Right lobe of liver (tissue), 6 donors: ENCODE results near the gene EDC4. TPM values are rescaled to one million over a fixed set of nuclear protein-coding genes. Genes with fewer than 3 reads are reported as not detected.

Experiments used
- ATAC-seq, 4 donors: fragments of 200-7000 bp; cut with Tn5 transposase; one replicate each; pipeline ENCODE4 v1.9.1; 2020; ENCODE audit warnings: mild to moderate bottlenecking in 4 of 4, moderate library complexity in 4 of 4
- DNase-seq, 3 donors: peaks; one replicate each; pipeline ENCODE4 v3.0.0-alpha.2; 2020
- H3K27ac ChIP-seq, 3 donors: fragments of 200-600 bp; one replicate each; pipeline ENCODE4 v1.8.0; 2022
- H3K27me3 ChIP-seq, 2 donors: fragments of 200-600 bp; one replicate each; pipeline ENCODE4 v1.8.0; 2022
- H3K36me3 ChIP-seq, 4 donors: fragments of 200-600 bp; sonication (generic) in 1 of 4; one replicate each; pipeline versions ENCODE4 v1.5.1 to v1.8.0; 2017 to 2022; ENCODE audit warnings: control low read depth in 1 of 4
- H3K4me1 ChIP-seq, 4 donors: fragments of 200-600 bp; sonication (generic) in 1 of 4; one replicate each; pipeline versions ENCODE4 v1.5.1 to v1.8.0; 2017 to 2022; ENCODE audit warnings: control low read depth in 1 of 4
- H3K4me3 ChIP-seq, 3 donors: fragments of 200-600 bp; one replicate each; pipeline ENCODE4 v1.8.0; 2022
- H3K9me3 ChIP-seq, 4 donors: fragments of 200-600 bp; sonication (generic) in 1 of 4; one replicate each; pipeline versions ENCODE4 v1.5.1 to v1.8.0; 2017 to 2022; ENCODE audit warnings: control low read depth in 1 of 4
- POLR2A ChIP-seq: fragments of 450-650 bp; IDR thresholded peaks from one replicate; pipeline ENCODE4 v1.6.1; 2017; ENCODE audit warnings: antibody characterized with exemption, mild to moderate bottlenecking
- WGBS: methylation state at CpG from one replicate; pipeline ENCODE4 v1.1.6; 2018; ENCODE audit warnings: low coverage, low lambda C conversion rate; ENCODE audit not compliant: insufficient coverage; ENCODE audit errors: missing lambda C conversion rate; 5-methylcytosine and 5-hydroxymethylcytosine counted together
- intact Hi-C, 2 donors: fragments of 100-400 bp; cut with DNase I; formaldehyde crosslinking; loops; one replicate each; pipeline versions ENCODE4 v1.11.2 to v1.14.1; 2022
- total RNA-seq, 6 experiments: library from RNA; depleted of rRNA in 2 of 6; stranded (reverse); fragments of >200 nt in 2 of 6; fragmentation: NEBNext Ultra II Directional in 3 of 6; extraction: Animal tissue kit (Norgen Biotek cat#: 25700) in 3 of 6; gene quantifications; one replicate each; pipeline versions ENCODE4 v1.1.0 to v1.2.4, GENCODE V29; 2016 to 2023
- TF ChIP-seq, protein P1 (sequence below), 4 donors: fragments of 200-600 bp in 3 of 4; fragments of 450-650 bp in 1 of 4; IDR thresholded peaks; one replicate each; pipeline versions ENCODE4 v1.5.1 to v1.8.0; 2016 to 2022; ENCODE audit warnings: antibody characterized with exemption in 4 of 4, mild to moderate bottlenecking in 2 of 4
- donor health status: DM: no; HTN: yes; CAD: no.
- donor health status: DM: no; HTN: no; CAD: no.
- donor health status: DM: no; HTN: no; CAD: no.
- donor health status: DM: no; HTN: yes; CAD: no.
- donor health status: DM: no; HTN: yes; CAD: no.

The EDC4 gene
- total RNA-seq, 6 experiments from 2014 or later = 16.2 to 25.4 (median 19.5) TPM

- peak; percentile 96 to 97 (median 97) for DNase-seq
- no peaks in the 10 kb centered on the region for H3K36me3 ChIP-seq
- H3K4me1 ChIP-seq = peaks cover 0 to 41% (median 12%) of the 10 kb centered on the region in 4 donors
- peak within 1 kb of the TSS; percentile 85 to 100 (median 96) for H3K4me3 ChIP-seq
- H3K27me3 ChIP-seq = no peaks in the 10 kb centered on the region
- TF ChIP-seq, protein P1, sequence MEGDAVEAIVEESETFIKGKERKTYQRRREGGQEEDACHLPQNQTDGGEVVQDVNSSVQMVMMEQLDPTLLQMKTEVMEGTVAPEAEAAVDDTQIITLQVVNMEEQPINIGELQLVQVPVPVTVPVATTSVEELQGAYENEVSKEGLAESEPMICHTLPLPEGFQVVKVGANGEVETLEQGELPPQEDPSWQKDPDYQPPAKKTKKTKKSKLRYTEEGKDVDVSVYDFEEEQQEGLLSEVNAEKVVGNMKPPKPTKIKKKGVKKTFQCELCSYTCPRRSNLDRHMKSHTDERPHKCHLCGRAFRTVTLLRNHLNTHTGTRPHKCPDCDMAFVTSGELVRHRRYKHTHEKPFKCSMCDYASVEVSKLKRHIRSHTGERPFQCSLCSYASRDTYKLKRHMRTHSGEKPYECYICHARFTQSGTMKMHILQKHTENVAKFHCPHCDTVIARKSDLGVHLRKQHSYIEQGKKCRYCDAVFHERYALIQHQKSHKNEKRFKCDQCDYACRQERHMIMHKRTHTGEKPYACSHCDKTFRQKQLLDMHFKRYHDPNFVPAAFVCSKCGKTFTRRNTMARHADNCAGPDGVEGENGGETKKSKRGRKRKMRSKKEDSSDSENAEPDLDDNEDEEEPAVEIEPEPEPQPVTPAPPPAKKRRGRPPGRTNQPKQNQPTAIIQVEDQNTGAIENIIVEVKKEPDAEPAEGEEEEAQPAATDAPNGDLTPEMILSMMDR (IDR thresholded peaks at IDR 0.05) = peak in 1 of 4 donors; percentile 8
- TF ChIP-seq POLR2A = peak; percentile 65
- ATAC-seq = peak; percentile 81 to 89 (median 84)
- no peaks in the 10 kb centered on the region for H3K9me3 ChIP-seq
- WGBS = 0% methylated on average over 1 of the region's 57 CpGs
- intact Hi-C loops = no loop called here
- H3K27ac ChIP-seq = peak within 1 kb of the TSS; percentile 89 to 92 (median 90)
Observed at GRCh38 chr16:67846320-67847063, 26.4 kb upstream of the EDC4 start, which contains the start of gene NUTF2. Gene NUTF2, plus strand, starts transcription at chr16:67846933. Its CDS starts 18,198 bp downstream, at chr16:67865131.

- peak; percentile 49 to 62 (median 54) for ATAC-seq
- WGBS = 0% methylated on average over 13 of the region's 62 CpGs
- peaks cover 0 to 40% (median 12%) of the 10 kb centered on the region in 4 donors for H3K4me1 ChIP-seq
Observed at GRCh38 chr16:67847064-67847861, 25.6 kb upstream of the EDC4 start, which contains the start of gene CENPT. Gene CENPT, minus strand, starts transcription at chr16:67847693. Its CDS starts 13,834 bp downstream, at chr16:67833859.

GRCh38 chr16:67848118-67848517 lies 24.7 kb upstream of the EDC4 start:
- H3K4me1 ChIP-seq = peaks cover 0 to 38% (median 12%) of the 10 kb centered on the region in 4 donors
- H3K4me3 ChIP-seq = peak overlapping the region in 1 of 3 donors; percentile 96
- no peaks in the 10 kb centered on the region for H3K27me3 ChIP-seq
- no peaks in the 10 kb centered on the region for H3K9me3 ChIP-seq
- H3K36me3 ChIP-seq = no peaks in the 10 kb centered on the region
- no peak for ATAC-seq
- intact Hi-C loops = no loop called here
- no peak for TF ChIP-seq POLR2A
- TF ChIP-seq, protein P1 (IDR thresholded peaks at IDR 0.05) = no peak
- no peak overlapping the region for H3K27ac ChIP-seq
- DNase-seq = no peak
- 79% methylated on average over 11 of the region's 11 CpGs for WGBS

More at GRCh38 chr16:67847064-67847861, 25.6 kb upstream of the EDC4 start, which contains the start of gene CENPT:
- DNase-seq = peak in 2 of 3 donors; percentile 60 to 76
- H3K36me3 ChIP-seq = no peaks in the 10 kb centered on the region
- H3K27me3 ChIP-seq = no peaks in the 10 kb centered on the region
- intact Hi-C loops = no loop called here
- no peaks in the 10 kb centered on the region for H3K9me3 ChIP-seq
- H3K27ac ChIP-seq = peak within 1 kb of the TSS; percentile 89 to 92 (median 90)
- no peak for TF ChIP-seq POLR2A
- TF ChIP-seq, protein P1 (IDR thresholded peaks at IDR 0.05) = peak in 1 of 4 donors; percentile 14
- H3K4me3 ChIP-seq = peak within 1 kb of the TSS; percentile 85 to 100 (median 96)

GRCh38 chr16:67853670-67854069 lies 19.2 kb upstream of the EDC4 start:
- Histone ChIP-seq H3K4me1 (peaks cover 0 to 22% (median 17%) of the 10 kb centered on the region in 4 donors), H3K9me3 (no peaks in the 10 kb centered on the region), H3K27me3 (no peaks in the 10 kb centered on the region), H3K4me3 (no peak overlapping the region), H3K27ac (no peak overlapping the region), H3K36me3 (no peaks in the 10 kb centered on the region)
- WGBS = 90% methylated on average over 1 of the region's 3 CpGs
- no peak for DNase-seq
- intact Hi-C loops = no loop called here
- TF ChIP-seq, protein P1 (IDR thresholded peaks at IDR 0.05) = no peak
- TF ChIP-seq POLR2A = no peak
- no peak for ATAC-seq
